NCI-H146 treated with DMSO at 0.1 percent for 48 hours (cell line): Measurements from ENCODE around the gene PLAC1.

Experiments
- DNase-seq: peaks from one replicate; lab custom pipeline; 2025; ENCODE audit not compliant: unreplicated experiment; lab: John Stamatoyannopoulos, UW

PLAC1 gene

DNA sequence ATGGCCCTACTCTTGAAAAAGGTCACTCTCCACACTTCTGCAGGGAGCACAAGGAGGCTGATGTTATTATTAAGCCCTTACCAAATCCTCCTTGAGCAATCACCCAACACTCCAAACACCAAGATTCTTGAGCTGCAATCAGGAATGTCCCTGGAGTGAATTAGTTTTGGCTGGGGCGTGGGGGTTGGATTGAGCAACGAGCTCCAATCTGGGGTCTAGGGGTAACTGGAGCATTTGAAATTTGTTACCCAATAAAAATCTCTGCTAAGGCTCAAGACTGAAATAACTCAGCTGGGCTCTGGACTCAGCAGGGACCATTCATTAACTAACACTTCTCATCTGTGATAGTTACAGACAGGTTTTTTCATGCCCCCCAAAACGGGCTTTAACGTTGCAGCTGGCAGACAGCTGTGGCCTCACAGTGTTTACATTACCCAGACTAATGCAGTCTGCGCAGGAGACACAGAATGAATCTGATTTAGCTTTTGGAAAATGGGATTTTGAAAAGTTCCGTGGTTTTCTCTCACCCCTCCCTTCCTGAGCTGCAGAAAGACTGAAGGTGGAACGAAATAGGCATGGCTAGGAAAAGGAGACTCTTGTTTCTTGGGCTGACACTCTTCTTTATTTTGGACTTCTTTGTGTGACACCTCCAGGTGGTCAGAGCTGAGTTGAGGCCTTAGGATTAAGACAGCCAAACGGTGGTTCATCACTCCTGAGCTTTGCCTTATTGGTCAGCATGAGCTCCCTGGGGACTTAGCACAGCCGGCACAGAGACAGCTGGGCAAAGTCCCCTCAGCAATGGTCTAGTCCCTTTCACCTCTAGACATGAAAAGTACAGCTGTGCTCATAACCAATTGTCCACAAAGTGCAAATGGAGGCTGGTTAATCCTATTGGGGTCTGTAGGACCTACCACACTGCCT, 26.6 kb downstream of the PLAC1 start:
- no peak for DNase-seq

DNA sequence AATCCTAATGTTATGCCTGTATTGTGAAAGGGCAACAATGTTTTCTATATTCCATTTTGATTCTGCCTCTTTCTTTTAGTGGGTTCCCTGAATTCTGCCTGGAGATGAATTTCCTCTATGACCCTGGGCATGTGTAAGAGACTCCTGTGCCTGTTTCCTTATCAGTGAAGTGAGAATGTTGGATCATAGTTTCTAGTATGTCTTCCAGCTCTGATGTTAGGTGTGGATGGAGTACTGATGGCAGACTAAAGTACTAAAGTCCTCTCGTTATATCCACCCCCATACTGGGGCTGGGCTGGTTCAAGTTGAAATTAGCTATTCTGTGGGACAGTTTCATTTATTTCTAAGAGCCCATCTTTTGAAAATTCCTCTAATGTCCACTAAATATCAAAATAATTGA, 29.6 kb downstream of the PLAC1 start:
- no peak for DNase-seq

GRCh38 chrX:134626434-134626833, 31.8 kb downstream of the PLAC1 start:
- DNase-seq: no peak

- no peak for DNase-seq
Measured at GRCh38 chrX:134625315-134625718, 33.0 kb downstream of the PLAC1 start.

DNA sequence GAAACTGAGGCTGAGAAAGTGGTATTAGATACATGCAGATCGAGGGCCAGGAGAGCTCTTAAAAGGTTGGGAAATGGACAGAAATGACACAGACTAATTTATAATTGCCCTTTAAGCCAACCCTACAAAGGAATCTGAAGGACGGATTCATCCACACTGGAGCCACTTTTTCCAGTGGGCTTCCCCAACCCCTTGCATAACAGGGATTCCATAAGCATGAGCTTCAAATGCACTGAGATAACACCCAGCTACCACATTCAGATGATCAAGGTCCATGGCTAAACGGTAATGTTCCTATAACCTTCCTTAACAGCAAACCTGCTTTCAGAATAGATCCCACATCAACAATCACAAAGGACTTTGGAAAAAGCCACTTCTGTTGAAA, 34.2 kb downstream of the PLAC1 start:
- no peak for DNase-seq

DNA sequence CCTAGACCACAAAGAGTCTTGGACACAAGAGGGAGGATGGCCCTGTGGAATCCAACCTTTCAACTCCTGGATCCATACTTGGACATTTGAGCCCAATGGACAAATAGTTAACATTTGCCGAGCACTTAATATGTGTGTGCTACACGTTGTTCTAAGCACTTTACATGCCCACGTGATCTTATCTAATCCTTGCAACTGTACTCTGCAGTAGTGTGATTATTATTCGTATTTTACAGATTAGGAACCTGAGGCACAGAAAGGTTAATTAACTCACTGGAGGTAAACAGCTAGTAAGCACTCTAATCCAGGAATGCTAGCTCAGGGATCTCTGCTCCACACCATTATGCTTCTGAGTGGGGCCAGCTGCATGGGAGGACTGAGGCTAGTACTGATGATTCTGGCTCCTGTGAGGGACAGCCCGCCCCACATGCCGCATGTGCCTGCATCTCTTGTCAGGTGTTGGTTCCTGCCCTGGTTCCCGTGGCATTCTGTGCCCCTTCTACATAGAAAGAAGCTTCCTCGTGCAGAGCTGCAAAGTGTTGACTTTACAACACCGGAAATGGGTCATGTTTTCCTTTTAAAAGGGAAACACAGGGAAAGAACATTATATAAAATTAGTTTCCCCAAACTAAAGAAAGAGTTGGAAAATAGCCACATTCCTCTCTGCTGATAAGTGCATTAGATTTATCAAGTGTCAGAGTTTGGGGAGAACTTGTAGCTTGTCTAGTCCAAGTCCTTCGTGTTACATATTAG, 34.8 kb downstream of the PLAC1 start:
- DNase-seq: no peak

DNA sequence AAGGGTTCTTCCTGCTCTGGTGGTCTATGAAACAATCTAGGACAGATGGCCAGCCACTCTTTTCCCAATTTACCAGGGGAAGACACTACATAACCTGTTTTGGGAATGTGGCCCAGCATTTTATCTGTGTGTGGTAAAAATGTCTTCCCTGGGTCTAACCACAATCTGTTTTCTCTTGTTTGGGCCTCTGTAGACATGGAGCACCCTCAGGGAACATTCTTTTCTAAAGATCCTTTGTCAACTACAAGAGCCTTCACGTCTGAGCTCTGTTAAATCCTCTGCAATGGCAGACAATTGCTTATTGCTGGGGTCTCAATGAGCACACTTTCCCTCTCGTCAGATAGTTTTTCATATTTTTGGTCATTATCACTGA, 35.5 kb downstream of the PLAC1 start:
- DNase-seq: no peak

GRCh38 chrX:134622056-134622812, 36.0 kb downstream of the PLAC1 start:
- DNase-seq: no peak

DNA sequence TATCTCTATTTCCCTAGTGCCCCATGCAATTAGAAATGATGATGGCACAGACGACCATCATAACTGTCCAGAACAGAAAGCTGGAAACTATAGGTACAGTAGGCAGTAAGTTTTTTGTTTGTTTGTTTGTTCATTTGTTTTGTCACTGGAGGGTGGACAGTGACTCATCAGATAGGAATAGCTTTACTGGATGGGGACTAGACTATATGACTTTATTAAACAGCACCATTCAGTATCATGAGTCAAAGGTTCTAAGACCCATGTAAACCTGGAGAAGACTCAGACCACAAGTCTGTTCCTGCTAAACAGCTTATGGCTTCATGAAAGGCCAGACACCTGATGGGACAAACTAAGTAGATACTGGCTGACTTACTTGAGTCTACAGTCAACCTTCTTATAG, 38.4 kb downstream of the PLAC1 start:
- no peak for DNase-seq

DNA sequence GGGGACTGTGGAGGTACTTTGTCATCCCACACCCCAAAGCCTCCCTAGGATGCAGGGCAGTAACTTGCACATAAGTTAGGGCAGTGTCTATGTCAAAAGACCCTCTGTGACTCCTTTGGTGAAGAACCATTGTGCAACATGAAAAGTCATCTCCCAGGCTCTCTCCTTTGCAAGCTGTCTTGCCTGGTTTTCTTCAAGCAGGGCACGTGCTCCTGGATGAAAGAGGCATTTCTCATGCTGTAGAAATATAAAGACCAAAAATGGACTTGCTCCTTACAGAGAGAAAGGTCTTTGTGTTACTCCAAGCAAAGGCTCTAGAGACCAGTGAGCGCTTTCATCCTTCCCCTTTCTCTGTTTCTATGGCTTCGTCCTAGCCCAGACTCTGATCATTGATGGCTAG, 44.9 kb downstream of the PLAC1 start:
- DNase-seq: no peak

- DNase-seq: no peak
Measured at GRCh38 chrX:134608153-134608552, 50.1 kb downstream of the PLAC1 start.

GRCh38 chrX:134607523-134607922, 50.7 kb downstream of the PLAC1 start:
- DNase-seq: no peak

DNA sequence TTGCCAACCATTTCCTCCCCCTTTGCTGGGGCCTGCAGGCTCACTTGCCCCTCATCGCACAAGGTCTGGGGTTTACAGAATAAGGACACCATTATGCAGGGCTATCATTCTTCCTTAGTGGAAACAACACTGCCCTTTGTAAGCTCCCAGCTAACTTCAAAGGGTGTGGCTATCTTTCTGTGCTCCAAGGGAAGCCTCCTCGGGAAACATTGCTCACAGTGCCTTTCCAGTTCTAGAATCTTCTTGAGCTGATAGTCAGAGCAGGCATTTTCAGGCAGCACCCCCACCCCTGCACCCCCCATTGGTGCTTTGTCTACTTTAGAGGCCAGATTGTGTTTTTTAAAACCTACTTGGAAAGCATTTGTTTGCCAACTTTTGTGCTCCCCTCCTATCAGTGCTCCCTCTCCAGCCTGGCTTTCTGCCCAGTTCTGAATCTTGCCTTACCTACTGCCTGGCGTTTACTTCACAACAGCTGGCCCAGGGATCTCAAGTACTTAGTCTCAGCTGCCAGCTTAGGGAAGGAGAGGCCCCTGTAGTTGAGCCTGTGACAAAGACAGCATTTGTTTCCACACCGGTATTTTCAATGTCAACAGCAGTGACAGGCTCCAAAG, 53.5 kb downstream of the PLAC1 start:
- DNase-seq: no peak

- no peak for DNase-seq
Measured at GRCh38 chrX:134603806-134604700, 54.2 kb downstream of the PLAC1 start.

GRCh38 chrX:134602410-134602809, 55.9 kb downstream of the PLAC1 start:
- DNase-seq: no peak

GRCh38 chrX:134601240-134601765, 57.0 kb downstream of the PLAC1 start:
- no peak for DNase-seq

- DNase-seq: no peak
Measured at GRCh38 chrX:134600714-134601113, 57.6 kb downstream of the PLAC1 start.

DNA sequence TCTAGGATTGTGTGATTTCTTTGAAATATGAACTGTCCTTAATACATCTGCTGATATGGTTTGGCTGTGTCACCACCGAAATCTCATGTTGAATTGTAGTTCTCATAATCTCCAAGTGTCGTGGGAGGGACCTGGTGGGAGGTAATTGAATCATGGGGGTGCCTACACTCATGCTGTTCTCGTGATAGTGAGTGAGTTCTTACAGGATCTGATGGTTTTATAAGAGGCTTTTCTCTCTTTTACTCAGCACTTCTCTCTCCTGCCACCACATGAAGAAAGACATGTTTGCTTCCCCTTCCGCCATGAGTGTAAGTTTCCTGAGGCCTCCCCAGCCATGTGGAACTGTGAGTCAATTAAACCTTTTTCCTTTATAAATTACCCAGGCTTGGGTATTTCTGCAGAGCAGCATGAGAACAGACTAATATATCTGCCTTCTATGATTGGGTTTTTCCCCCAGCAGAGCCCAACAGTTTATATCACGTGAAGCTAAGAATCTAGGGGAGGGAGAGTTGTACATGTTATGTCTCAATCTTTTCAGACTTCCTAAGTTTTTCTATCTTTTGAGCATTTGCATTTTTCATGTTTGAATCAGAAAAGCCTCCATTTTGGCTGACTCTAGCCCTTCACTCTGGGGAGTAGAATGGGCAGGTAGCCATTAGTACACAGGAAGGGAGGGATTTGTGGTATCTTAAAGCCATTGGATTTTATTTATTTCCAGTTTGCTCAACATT, 58.9 kb downstream of the PLAC1 start:
- DNase-seq: no peak

GRCh38 chrX:134592303-134592702, 66.0 kb downstream of the PLAC1 start:
- DNase-seq: no peak
